HG03064 (cell line): ENCODE measurements around the gene AMFR.
"Not testable (repeated sequence)": the region's sequence is repeated elsewhere in the genome, so short reads cannot be mapped to it uniquely, and the experiment has no call there.

ENCODE experiments used
- ATAC-seq: cut with Tn5 transposase; IDR thresholded peaks from one replicate; pipeline ENCODE4 v1.9.1; 2021; ENCODE audit warnings: low read depth; ENCODE audit not compliant: unreplicated experiment

The AMFR gene

DNA sequence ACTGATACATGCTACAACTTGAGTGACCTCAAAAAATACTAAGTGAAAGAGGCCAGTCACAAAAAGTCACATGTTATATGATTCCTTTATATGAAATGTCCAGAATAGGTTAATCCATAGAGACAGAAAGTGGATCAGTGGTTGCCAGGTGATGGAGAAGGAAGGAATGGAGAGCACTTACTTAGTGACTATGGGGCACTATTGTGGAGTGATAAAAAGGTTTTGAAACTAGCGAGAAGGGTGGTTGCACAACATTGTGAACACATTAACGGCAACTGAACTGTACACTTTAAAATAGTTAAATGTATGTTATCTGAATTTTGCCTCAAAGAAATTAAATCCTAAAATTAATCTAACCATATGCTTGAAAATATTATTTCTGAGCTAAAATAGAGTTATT, 25.9 kb downstream of the AMFR start:
- ATAC-seq = no peak

DNA sequence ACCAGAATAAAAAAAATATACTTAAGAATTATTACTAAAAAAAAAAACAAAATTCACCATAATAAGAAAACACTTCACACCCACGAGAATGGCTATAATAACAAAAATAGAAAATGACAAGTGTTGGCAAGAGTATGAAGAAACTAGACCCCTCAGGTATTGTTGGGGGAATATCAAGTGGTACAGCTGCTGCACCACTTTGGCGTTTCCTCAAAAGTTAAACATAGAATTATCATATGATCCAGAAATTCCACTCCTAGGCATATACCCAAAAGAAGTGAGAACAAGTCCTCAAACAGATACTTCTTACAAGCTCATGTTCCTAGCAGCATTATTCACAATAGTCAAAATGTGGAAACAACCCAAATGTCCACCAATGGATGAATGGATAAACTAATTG, 26.3 kb downstream of the AMFR start:
- no peak for ATAC-seq

DNA sequence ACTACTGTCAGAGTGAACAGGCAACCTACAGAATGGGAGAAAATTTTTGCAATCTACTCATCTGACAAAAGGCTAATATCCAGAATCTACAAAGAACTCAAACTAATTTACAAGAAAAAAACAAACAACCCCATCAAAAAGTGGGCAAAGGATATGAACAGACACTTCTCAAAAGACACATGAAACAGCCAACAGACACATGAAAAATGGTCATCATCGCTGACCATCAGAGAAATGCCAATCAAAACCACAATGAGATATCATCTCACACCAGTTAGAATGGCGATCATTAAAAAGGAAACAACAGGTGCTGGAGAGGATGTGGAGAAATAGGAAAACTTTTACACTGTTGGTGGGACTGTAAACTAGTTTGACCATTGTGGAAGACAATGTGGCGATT, 28.6 kb downstream of the AMFR start:
- ATAC-seq = not testable (repeated sequence)

DNA sequence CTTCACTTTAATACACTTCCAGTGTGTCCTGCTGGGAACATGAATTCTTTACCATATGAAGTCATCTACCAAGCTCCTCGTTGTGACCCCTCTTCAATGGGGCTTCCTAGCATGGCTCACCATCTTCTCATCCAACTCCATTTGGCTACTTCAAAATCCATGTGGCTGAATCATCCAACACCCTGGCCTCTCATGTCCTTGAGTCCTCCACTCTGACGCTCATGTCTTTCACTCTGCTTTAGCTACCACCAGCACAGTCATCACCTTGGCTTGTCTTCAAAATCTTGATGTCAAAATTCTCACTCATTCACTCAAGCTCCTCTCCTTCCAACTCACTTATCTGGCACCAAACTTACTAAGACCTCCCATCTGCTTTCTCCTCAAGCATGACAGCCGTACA, 35.8 kb downstream of the AMFR start:
- no peak for ATAC-seq

DNA sequence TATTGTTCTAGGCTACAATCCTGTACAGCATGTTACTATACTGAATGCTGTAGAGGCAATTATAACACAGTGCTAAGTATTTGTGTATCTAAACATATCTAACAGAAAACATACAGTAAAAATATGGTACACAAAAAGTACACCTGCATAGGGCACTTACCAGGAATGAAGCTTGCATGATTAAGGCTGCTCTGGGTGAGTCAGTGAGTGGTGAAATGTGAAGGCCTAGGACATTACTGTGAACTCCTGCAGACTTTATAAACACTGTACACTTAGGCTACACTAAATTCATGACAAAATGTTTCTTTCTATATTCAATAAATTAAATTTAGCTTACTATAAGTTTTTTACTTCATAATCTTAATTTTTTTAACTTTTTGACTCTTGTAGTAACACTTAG, 37.1 kb downstream of the AMFR start:
- ATAC-seq = no peak

DNA sequence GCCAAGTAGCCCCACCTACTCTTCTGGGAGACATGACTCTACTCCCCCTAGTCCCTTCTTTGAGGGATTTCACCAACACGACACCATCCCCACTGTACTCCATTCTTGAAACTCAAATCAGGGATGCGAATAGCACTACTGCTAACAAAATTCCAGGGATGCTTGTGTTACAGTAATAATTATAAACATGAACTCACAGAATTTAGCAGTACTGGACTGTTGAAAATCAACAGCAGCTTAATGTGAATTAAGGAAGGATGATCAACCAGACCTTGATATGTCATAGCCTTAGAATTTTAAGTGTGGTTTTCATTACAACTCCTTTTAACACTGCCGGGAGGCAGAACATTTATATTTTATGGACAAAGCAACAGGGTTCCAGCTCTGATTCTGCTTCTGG, 37.9 kb downstream of the AMFR start:
- ATAC-seq = no peak

DNA sequence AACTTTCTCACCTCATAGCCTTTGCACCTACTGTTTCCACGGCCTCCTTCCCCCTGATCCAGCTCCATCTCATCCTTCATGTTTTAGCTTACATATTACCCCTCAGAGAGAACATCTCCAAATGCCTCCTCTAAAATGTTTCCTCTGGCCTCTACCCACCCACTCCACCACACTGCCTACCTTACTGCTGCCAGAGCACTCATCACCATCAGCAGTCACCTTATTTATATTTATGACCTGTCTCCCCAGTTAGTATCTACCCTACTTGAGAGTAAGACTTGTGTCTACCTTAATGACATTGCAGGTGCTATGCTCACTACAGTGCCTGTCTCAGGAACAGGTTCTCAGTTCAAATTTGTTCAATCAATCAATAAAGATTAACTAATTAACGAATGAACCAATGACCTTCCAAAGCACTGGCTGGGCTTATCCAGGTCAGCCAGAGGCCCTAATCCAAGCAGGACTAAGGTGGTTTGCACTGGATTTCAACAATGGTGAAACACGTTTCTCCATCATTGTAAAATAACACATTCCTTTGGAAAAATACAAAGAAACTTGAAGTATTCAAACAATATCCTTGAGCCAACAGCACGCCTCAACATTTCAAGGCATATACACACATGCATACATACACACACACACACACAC, 41.1 kb downstream of the AMFR start:
- no peak for ATAC-seq

DNA sequence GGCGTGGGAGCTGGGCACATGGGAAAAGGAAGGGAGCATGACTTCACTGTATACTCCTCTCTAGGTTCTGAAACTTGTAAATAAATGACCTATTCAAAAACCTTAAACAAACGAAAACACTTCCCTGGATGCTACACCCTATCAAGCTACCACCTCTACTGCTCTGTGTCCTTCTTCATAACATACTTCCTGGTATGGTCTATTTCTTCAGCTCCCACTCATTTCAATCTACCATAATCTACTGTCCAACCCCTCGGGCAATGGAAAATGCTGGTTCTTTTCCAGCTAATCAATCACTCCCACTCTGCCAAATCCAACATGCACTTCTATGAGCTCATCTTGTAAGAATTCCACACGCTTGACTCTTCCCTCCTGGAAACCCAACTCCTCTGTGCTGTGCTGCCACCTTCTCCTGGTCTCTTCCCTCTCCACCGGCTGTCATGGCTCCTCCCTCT, 42.4 kb downstream of the AMFR start:
- ATAC-seq = no peak

DNA sequence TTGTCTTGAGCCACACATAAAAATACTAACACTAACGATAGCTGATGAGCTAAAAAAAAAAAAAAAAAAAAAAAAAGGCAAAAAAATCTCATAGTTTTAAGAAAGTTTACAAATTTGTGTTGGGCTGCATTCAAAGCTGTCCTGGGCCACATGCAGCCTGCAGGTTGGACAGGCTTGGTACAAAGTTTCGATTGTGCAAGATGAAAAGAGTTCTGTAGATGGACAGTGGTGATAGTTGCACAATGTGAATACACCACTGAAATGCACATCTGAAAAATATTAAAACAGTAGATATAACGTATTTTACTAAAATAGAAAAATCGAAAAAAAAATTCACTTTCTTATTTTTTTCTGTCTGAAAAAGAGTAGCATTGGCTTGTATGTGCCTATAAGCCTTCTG, 42.9 kb downstream of the AMFR start:
- no peak for ATAC-seq

DNA sequence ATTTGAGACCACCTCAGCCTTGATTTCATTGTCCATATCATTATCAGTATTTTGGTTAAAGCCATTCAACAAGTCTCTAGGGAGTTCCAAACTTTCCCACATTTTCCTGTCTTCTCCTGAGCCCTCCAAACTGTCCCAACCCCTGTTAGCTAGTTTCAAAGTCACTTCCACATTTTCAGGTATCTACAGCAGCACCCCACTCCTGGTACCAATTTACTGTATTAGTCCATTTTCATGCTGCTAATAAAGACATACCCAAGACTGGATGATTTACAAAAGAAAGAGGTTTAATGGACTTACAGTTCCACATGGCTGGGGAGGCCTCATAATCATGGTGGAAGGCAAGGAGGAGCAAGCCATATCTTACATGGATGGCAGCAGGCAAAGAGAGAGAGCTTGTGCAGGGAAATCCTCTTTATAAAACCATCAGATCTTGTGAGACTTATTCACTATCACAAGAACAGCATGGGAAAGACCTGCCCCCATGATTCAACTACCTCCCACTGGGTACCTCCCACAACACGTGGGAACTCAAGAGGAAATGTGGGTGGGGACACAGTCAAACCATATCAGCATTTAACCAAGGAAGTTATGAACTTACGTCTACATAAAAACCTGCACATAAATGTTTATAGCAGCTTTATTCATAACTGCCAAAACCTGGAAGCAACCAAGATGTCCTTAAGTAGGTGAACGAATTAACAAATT, 44.4 kb downstream of the AMFR start:
- ATAC-seq = not testable (repeated sequence)

DNA sequence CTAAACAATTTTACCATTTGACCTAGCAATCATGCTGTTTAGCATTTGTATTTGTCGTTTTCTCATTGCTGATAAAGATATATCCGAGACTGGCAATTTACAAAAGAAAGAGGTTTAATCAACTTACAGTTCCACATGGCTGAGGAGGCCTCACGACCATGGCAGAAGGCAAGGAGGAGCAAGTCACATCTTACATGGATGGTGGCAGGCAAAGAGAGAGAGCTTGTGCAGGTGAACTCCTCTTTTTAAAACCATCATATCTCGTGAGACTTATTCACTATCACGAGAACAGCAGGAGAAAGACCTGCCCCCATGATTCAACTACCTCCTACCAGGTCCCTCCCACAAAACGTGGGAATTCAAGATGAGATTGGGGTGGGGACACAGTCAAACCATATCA, 46.3 kb downstream of the AMFR start:
- ATAC-seq = not testable (repeated sequence)

DNA sequence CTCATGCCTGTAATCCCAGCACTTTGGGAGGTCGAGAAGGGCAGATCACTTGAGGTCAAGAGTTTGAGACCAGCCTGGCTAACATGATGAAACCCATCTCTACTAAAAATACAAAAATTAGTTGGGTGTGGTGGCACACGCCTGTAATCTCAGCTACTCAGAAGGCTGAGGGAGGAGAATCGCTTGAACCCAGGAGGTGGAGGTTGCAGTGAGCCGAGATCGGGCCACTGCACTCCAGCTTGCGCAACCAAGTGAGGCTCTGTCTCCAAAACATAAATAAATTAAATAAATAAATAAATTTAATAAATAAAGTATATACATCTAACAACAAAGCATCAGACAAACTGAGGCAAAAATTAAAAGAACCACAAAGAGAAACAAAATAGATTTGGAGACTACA, 49.6 kb downstream of the AMFR start:
- not testable (repeated sequence) for ATAC-seq

DNA sequence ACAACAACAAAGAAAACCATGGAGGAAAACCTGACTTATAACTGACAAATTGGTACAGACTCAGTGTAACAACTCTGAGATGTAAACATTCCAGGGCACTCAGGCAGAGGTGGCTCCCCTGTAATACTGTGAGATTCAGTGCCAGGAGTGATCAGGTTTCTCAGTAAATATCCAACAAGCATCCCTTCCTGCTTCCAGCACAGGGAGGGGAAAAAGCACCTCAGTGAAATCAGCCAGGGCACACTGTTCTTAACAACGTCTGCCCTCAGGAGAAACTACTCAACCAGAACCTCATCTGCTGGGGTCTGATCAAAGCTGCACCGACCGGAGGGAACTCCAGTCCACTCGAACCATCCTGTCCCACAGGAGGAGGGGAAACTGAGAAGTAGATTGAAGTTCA, 52.3 kb downstream of the AMFR start:
- no peak for ATAC-seq

DNA sequence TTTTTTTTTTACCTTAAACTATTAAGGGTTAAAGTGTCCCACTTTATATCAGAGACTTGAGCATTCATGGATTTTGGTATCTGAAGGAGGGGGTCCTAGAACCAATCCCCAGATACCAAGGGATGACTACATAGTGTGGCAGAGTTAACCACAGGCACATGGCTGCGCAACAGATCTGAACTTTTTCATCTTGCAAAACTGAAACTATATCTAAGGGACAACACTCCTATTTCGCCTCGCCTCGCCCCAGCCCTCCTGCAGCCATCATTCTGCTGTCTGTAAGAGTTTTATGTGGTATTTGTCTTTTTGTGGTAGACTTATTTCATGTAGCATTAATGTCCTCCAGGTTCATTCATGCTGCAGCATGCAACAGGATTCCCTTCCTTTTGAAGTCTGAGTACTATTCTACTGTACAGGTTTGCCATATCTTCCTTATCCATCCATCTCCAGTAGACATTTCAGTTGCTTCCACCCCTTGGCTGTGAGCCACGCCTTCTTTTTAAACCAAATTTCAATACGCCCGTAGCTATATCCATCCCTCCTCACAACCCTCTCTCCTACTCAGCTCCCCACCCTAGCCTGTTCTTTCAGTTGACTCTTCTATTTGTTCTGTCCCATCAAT, 53.2 kb downstream of the AMFR start:
- no peak for ATAC-seq

DNA sequence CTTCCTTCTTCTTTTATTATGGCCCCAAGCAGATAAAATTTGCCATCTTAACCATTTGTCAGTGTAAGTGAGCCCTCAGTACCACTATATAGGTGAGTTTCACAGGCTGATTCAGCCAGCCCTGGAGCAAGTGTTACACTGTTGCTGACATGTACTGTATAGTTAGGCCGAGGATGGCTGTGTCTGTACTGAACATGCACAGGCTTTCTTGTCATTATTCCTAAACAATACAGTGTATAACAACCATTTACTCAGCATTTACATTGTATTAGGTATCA, 53.7 kb downstream of the AMFR start:
- no peak for ATAC-seq

DNA sequence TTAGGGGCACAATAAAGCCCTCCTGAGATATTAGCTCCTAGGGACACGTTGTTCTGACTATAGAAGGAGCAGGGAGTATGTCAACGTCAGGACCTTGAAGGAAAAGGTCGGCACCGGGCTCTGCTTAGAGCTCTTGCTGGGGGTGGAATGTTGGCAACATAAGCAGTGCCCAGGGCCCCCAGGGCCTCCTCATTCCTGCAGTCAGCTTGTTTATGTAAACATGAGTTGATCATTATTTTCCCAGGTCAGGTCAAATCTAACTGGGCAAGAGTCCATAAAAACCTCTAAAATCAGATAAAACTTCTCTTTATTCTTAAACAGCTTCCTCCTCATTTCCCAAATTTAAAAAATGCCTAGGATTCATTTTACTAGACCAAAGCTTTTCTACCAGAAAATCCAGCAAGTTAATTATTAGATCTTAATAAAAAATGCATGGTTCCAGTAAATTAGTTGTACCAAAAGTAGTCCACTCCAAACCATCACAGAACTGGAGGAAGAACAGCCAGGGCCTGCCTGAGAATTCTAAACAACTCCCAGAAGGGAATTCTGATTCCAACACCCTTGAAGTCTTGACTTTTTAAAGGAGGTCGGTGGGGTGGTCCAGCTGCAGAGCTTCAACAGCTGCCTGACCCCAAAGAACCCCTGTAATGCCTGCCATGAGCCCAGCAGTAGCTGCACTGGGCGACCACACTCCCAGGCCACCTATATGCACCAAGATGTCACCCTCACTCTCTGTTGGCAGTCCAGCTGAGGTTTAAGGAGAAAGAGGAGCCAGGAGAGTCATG, 54.3 kb downstream of the AMFR start:
- ATAC-seq = no peak

DNA sequence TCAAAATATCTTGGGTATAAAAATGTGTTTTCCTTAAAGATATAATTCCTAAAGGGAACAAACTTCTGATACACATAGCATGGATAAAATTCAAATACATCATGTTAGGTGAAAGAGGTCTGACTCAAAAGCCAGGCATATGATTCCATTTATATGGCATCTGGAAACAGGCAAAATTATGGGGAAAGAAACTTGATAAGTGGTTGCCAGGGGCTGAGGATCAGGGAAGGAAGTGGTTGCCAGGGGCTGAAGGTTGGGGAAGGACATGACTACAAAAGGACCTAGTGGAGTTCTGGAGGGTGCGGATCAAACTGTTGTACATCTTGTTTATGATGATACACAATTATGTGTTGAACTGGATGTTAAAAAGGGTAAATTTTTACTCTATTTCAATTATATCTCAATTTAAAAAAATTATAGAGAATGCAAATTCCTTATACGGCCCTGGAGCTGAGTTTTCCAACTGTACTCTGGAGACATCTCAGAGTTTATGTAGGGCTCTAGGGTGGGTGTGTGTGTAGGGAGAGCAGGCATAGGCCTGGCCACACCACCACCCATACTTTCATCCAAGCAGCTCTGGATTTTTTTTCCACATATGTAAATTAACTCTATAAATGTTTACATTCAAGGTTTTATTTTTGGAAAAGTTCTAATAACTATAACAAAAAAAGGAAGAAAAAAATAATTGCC, 55.0 kb downstream of the AMFR start:
- no peak for ATAC-seq

DNA sequence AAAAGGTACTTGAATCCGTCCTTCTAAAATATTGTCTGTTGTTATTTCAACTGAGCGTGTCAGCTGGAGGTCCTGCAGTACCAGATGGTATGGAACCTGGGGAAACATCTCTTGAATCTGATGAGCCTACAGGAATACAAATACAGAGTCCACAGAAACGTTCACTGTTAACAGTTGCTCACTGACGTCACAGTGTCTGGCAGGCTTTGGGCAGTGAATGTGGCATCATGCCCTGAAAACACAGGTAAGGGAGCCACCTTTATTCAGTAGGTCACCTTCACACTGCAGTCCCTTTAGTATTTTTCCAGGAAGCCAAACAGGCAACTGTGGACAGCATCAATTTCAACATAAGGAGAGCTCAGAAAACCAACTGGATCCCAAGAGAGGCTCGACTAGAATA, 56.1 kb downstream of the AMFR start:
- no peak for ATAC-seq

DNA sequence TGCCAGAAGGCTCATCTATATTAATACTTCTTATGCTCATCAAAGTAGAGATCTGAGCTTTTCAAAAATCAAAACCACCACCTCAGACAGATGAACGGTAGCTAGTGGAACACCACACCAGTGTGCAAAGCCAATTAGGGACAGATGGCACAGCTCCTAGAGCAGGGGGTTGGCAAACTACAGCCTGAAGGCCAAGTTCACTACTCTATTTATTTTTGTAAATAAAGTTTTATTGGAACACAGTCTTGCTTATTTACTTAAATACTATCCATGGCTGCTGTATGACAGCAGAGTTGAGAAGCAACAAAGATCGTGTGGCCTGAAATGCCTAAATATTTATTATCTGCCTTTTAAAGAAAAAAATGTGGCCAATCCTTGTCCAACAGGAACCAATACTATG, 56.8 kb downstream of the AMFR start:
- ATAC-seq = no peak

DNA sequence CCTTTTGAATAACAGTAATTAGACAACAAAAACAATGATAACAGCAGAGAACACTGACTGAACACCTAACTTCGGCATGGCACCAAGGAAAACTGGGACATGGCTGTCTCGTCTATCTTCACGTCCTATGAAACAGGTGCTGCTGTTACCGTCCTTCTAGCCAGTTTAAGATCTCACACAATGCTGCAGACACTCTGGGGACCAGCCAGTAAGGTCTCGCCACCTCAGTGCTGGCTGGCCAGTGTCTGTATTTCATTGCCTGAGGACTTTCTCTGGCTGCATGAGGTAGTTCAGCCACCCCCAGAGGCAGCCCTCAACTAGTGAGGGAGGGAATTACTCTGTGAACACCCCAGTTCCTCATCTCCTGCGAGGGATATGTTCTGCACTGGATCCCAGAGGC, 57.6 kb downstream of the AMFR start:
- no peak for ATAC-seq

DNA sequence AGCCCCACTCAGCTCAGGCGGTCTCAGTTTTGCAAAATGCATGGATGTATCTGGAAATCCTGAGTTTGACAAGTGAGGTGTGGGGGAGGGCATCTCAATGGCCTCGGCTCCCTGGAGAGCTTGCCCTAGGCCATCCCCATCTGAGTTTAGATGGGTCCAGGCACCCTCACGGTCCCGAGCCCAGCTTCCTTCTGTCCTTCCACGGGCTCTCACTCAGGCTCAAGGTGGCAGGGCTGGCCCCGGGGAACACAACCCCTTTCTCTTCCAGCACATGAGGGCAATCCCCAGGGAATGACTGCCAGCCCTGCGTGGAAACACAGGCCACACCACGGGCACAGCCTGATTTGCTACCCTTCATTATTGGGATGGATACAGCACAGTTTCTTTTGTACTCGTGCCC, 58.4 kb downstream of the AMFR start:
- no peak for ATAC-seq
